Ovary (tissue), 3 donors: ENCODE data around the gene ATF7.

Source experiments
- CTCF ChIP-seq, 3 donors: fragments of 450-650 bp in 2 of 3; fragments of 200-600 bp in 1 of 3; IDR thresholded peaks; one replicate each; pipeline versions ENCODE4 v1.5.1 to v1.8.0; 2016 to 2022; ENCODE audit warnings: antibody characterized with exemption in 3 of 3, mild to moderate bottlenecking in 1 of 3
- POLR2A ChIP-seq: fragments of 450-650 bp; IDR thresholded peaks from one replicate; pipeline ENCODE4 v1.6.1; 2017; ENCODE audit warnings: antibody characterized with exemption, mild to moderate bottlenecking, moderate library complexity
- donor health status: DM: no; HTN: no; CAD: no.

GRCh38 chr12:53497461-53497860 is 128.7 kb downstream of the ATF7 start:
- TF ChIP-seq CTCF (IDR thresholded peaks at IDR 0.05) (no peak), POLR2A (no peak)
